Fibroblast of pulmonary artery (primary cell): ENCODE measurements around the gene AKAP13.

ENCODE experiments used
- DNase-seq: peaks from one replicate; pipeline ENCODE4 v3.0.0-alpha.2; 2010; ENCODE audit warnings: low read depth
- H3K4me3 ChIP-seq: replicated peaks from 2 replicates; pipeline ENCODE4 v1.5.1; 2011; ENCODE audit warnings: low read depth, mild to moderate bottlenecking, control low read depth, low read length, moderate library complexity
- CTCF ChIP-seq: IDR thresholded peaks from 2 replicates; pipeline ENCODE4 v1.5.1; 2011; ENCODE audit warnings: mild to moderate bottlenecking, control low read depth, low read length, inconsistent platforms; ENCODE audit errors: missing control alignments

The AKAP13 gene

DNA sequence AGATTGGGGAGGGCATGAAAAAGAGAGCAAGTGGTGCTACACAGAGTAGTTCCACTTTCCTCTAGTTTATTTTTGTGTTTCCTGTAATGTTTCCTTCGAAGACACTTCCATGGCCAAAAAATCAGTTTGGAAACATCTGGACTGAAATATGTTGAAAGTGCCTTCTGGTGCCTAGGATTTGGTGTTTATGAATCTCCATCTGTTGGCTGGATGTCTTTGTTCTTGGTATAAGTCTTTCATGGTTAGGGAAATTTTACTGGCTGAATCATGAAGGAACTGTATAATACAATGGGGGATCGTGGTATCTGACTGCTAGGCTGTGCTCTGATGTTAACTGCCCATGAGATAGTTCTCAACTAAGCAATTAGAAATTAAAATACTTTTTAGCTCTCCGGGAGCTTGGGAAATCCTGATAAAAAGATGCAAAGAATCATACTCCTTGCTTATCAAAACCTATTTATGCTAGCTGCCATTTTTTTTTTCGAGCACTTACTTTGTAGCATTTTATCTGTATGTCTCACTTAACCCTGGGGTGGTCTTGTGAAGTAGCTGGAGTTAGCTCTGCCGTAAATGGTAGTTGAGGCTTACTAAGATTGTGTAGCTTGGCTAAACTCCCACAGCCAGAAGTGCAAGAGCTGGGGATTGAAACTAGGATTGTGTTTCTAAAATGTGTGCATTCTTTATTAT, 21.9 kb downstream of the AKAP13 start:
- DNase-seq = peak; percentile 34
- no peak for TF ChIP-seq CTCF
- no peak overlapping the region for H3K4me3 ChIP-seq

- peak; percentile 77 for DNase-seq
- TF ChIP-seq CTCF = no peak
- no peak overlapping the region for H3K4me3 ChIP-seq
Observed at GRCh38 chr15:85403745-85404144, 23.3 kb downstream of the AKAP13 start.

- no peak for DNase-seq
- no peak overlapping the region for H3K4me3 ChIP-seq
- TF ChIP-seq CTCF = no peak
Observed at GRCh38 chr15:85404176-85404917, 23.9 kb downstream of the AKAP13 start.

DNA sequence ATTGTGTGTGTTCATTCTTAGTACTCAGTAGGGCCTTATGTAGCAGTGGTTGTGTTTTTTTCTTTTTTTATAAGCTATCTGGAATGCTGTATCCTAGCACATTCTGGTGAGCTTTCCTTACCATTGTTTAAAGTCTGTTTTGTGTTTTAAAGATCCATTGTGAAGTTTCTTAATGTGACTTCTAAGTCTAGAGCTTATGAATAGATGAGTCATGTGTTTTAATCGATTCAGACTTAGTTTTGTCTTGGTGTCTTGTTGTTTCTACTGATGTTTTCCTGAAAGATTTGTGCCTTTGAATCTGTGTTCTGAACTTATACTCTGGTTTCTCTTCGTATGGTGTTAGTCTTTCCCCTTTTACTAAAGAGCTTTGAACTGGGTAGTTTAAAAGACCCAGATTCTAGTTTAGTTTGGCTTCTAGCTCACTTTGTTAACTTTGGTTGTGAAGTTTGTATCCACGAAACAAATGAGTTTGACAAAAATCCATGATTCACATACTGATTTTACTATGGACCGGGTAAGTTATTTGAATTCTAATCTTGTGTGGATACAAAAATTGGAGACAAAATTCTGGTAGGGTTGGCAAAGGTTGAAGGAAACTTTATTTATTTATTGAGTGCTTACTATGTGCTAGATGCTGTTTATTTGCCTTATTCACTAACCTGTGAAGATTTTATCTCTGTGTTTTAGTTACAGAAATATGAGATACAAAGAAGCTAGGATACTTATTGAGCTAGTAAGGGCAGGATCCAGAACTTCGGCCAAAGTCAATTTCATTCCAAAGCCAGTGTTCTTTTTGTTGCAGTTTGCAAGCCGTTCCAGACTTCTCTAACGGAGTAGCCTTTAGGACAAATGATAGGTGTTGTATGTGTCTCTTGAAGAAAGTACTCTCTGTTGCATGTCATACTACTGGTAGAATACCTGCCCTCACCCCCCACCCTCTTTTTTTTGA, 24.8 kb downstream of the AKAP13 start:
- peak overlapping the region; percentile 3 for H3K4me3 ChIP-seq

GRCh38 chr15:85406916-85407315, 26.5 kb downstream of the AKAP13 start:
- no peak for TF ChIP-seq CTCF
- DNase-seq = peak; percentile 54
- no peak overlapping the region for H3K4me3 ChIP-seq

More for the DNA sequence above, 24.8 kb downstream of the AKAP13 start:
- peak; percentile 73 for DNase-seq
- TF ChIP-seq CTCF = no peak

GRCh38 chr15:85407421-85408269, 27.2 kb downstream of the AKAP13 start:
- no peak for TF ChIP-seq CTCF
- H3K4me3 ChIP-seq = no peak overlapping the region
- peak; percentile 83 for DNase-seq
